Right lobe of liver (tissue), 6 donors: Measurements from ENCODE around the gene CEMP1. TPM values are rescaled to one million over a fixed set of nuclear protein-coding genes. Genes with fewer than 3 reads are reported as not detected.

Experiments used
- ATAC-seq, 4 donors: fragments of 200-7000 bp; cut with Tn5 transposase; one replicate each; pipeline ENCODE4 v1.9.1; 2020; ENCODE audit warnings: mild to moderate bottlenecking in 4 of 4, moderate library complexity in 4 of 4
- DNase-seq, 3 donors: peaks; one replicate each; pipeline ENCODE4 v3.0.0-alpha.2; 2020
- H3K27ac ChIP-seq, 3 donors: fragments of 200-600 bp; one replicate each; pipeline ENCODE4 v1.8.0; 2022
- H3K27me3 ChIP-seq, 2 donors: fragments of 200-600 bp; one replicate each; pipeline ENCODE4 v1.8.0; 2022
- H3K36me3 ChIP-seq, 4 donors: fragments of 200-600 bp; sonication (generic) in 1 of 4; one replicate each; pipeline versions ENCODE4 v1.5.1 to v1.8.0; 2017 to 2022; ENCODE audit warnings: control low read depth in 1 of 4
- H3K4me1 ChIP-seq, 4 donors: fragments of 200-600 bp; sonication (generic) in 1 of 4; one replicate each; pipeline versions ENCODE4 v1.5.1 to v1.8.0; 2017 to 2022; ENCODE audit warnings: control low read depth in 1 of 4
- H3K4me3 ChIP-seq, 3 donors: fragments of 200-600 bp; one replicate each; pipeline ENCODE4 v1.8.0; 2022
- H3K9me3 ChIP-seq, 4 donors: fragments of 200-600 bp; sonication (generic) in 1 of 4; one replicate each; pipeline versions ENCODE4 v1.5.1 to v1.8.0; 2017 to 2022; ENCODE audit warnings: control low read depth in 1 of 4
- CTCF ChIP-seq, 4 donors: fragments of 200-600 bp in 3 of 4; fragments of 450-650 bp in 1 of 4; IDR thresholded peaks; one replicate each; pipeline versions ENCODE4 v1.5.1 to v1.8.0; 2016 to 2022; ENCODE audit warnings: antibody characterized with exemption in 4 of 4, mild to moderate bottlenecking in 2 of 4
- POLR2A ChIP-seq: fragments of 450-650 bp; IDR thresholded peaks from one replicate; pipeline ENCODE4 v1.6.1; 2017; ENCODE audit warnings: antibody characterized with exemption, mild to moderate bottlenecking
- WGBS: methylation state at CpG from one replicate; pipeline ENCODE4 v1.1.6; 2018; ENCODE audit warnings: low coverage, low lambda C conversion rate; ENCODE audit not compliant: insufficient coverage; ENCODE audit errors: missing lambda C conversion rate; 5-methylcytosine and 5-hydroxymethylcytosine counted together
- intact Hi-C, 2 donors: fragments of 100-400 bp; cut with DNase I; formaldehyde crosslinking; loops; one replicate each; pipeline versions ENCODE4 v1.11.2 to v1.14.1; 2022
- microRNA counts: library from miRNA; unstranded; fragments of <30 nt; microRNA quantifications from one replicate; lab custom pipeline; 2016
- microRNA-seq, 2 donors: library from miRNA; unstranded; fragments of <30 nt; microRNA quantifications; one replicate each; pipeline ENCODE4, GENCODE V29; 2019 to 2020
- small RNA-seq, 2 experiments: library from RNA; depleted of rRNA; stranded (forward); fragments of <200 nt; gene quantifications; one replicate each; pipeline ENCODE3, GENCODE V24; 2016
- total RNA-seq, 6 experiments: library from RNA; depleted of rRNA in 2 of 6; stranded (reverse); fragments of >200 nt in 2 of 6; fragmentation: NEBNext Ultra II Directional in 3 of 6; extraction: Animal tissue kit (Norgen Biotek cat#: 25700) in 3 of 6; gene quantifications; one replicate each; pipeline versions ENCODE4 v1.1.0 to v1.2.4, GENCODE V29; 2016 to 2023
- donor health status: DM: no; HTN: yes; CAD: no.
- donor health status: DM: no; HTN: no; CAD: no.
- donor health status: DM: no; HTN: no; CAD: no.
- donor health status: DM: no; HTN: yes; CAD: no.
- donor health status: DM: no; HTN: yes; CAD: no.

The CEMP1 gene
- total RNA-seq, 6 experiments from 2014 or later: 0.22 to 0.29 TPM; not detected in 4

- no peaks in the 10 kb centered on the region for H3K9me3 ChIP-seq
- peak in 1 of 4 donors; percentile 9 for ATAC-seq
- TF ChIP-seq POLR2A (no peak), CTCF (IDR thresholded peaks at IDR 0.05) (no peak)
- peaks cover 0 to 42% (median 10%) of the 10 kb centered on the region in 4 donors for H3K4me1 ChIP-seq
- H3K27ac ChIP-seq: no peak overlapping the region
- no peak overlapping the region for H3K4me3 ChIP-seq
- WGBS: 80% methylated on average over 20 of the region's 32 CpGs
- no peaks in the 10 kb centered on the region for H3K27me3 ChIP-seq
- DNase-seq: peak in 2 of 3 donors; percentile 26 to 57
- intact Hi-C loops: no loop called here
- H3K36me3 ChIP-seq: no peaks in the 10 kb centered on the region
These were observed 48.3 kb downstream of the CEMP1 start for GRCh38 chr16:2482708-2483534.

GRCh38 chr16:2482249-2482648 is 49.0 kb downstream of the CEMP1 start:
- no peak for TF ChIP-seq CTCF (IDR thresholded peaks at IDR 0.05)
- no peak for TF ChIP-seq POLR2A
- intact Hi-C loops: no loop called here
- WGBS: 78% methylated on average over 6 of the region's 13 CpGs
- no peak for ATAC-seq
- no peaks in the 10 kb centered on the region for H3K27me3 ChIP-seq
- no peaks in the 10 kb centered on the region for H3K36me3 ChIP-seq
- peaks cover 0 to 49% (median 13%) of the 10 kb centered on the region in 4 donors for H3K4me1 ChIP-seq
- no peak overlapping the region for H3K4me3 ChIP-seq
- no peaks in the 10 kb centered on the region for H3K9me3 ChIP-seq
- no peak overlapping the region for H3K27ac ChIP-seq
- peak in 1 of 3 donors; percentile 44 for DNase-seq

GRCh38 chr16:2481676-2482075 is 49.5 kb downstream of the CEMP1 start:
- 100% methylated on average over 2 of the region's 7 CpGs for WGBS
- H3K4me1 ChIP-seq: peaks cover 0 to 54% (median 15%) of the 10 kb centered on the region in 4 donors

GRCh38 chr16:2480948-2481347 is 50.3 kb downstream of the CEMP1 start:
- Histone ChIP-seq H3K4me3 (no peak overlapping the region), H3K27ac (no peak overlapping the region), H3K27me3 (no peaks in the 10 kb centered on the region), H3K9me3 (no peaks in the 10 kb centered on the region), H3K36me3 (no peaks in the 10 kb centered on the region), H3K4me1 (peaks cover 0 to 62% (median 19%) of the 10 kb centered on the region in 4 donors)
- no peak for DNase-seq
- intact Hi-C loops: no loop called here
- TF ChIP-seq CTCF (IDR thresholded peaks at IDR 0.05): no peak
- TF ChIP-seq POLR2A: no peak
- ATAC-seq: no peak
- 94% methylated on average over 6 of the region's 12 CpGs for WGBS

More at GRCh38 chr16:2481676-2482075, 49.5 kb downstream of the CEMP1 start:
- DNase-seq (no peak), ATAC-seq (no peak)
- Histone ChIP-seq H3K9me3 (no peaks in the 10 kb centered on the region), H3K4me3 (no peak overlapping the region), H3K36me3 (no peaks in the 10 kb centered on the region), H3K27ac (no peak overlapping the region), H3K27me3 (no peaks in the 10 kb centered on the region)
- TF ChIP-seq POLR2A (no peak), CTCF (IDR thresholded peaks at IDR 0.05) (no peak)
- intact Hi-C loops: no loop called here

MicroRNAs within 50 kb of the gene (microRNA counts, 767-probe panel; counts per million panel counts)
- 237 counts per million for microRNA hsa-miR-3178 (lab: Ali Mortazavi, UCI)

Small RNAs within 50 kb of the gene (microRNA-seq; reads per million reads assigned to microRNA genes)
- 0 to 0.87 reads per million in 2 donors for gene MIR3178

Small RNAs within 50 kb of the gene (small RNA-seq; reads per million reads assigned to genes)
- gene AC093525.1 (0 reads per million in 2 experiments), gene MIR3178 (0 reads per million in 2 experiments)

Other genes with a start within 250 kb of the CEMP1 start
- gene ABCA3, start 190.7 kb downstream of the CEMP1 start, total RNA-seq: 1 to 10 TPM; 1.2 to 2.9 (median 2.1) TPM
- 1 to 10 TPM; 1.3 to 2.7 (median 1.7) TPM for gene CCNF, start 102.0 kb downstream of the CEMP1 start, total RNA-seq
- gene TEDC2, start 71.3 kb downstream of the CEMP1 start, total RNA-seq: 1 to 10 TPM in 3 of 6 experiments, under 1 TPM in 3; 0.35 to 2.8 (median 0.87) TPM
- gene NTN3, start 60.1 kb downstream of the CEMP1 start, total RNA-seq: 1 to 10 TPM in 4 of 6 experiments, under 1 TPM in 2; 0.39 to 2.1 (median 1.2) TPM
- 10 to 100 TPM; 14.9 to 22.7 (median 17.5) TPM for gene TBC1D24, start 56.3 kb downstream of the CEMP1 start, total RNA-seq
- gene ATP6V0C, start 17.5 kb downstream of the CEMP1 start, total RNA-seq: 100 to 1,000 TPM in 1 of 6 experiments, 10 to 100 TPM in 5; 71.5 to 100 (median 79.4) TPM
- 10 to 100 TPM; 12.3 to 24.9 (median 21.4) TPM for gene AMDHD2, start 11.0 kb downstream of the CEMP1 start, total RNA-seq
- gene PDPK1, start 6.6 kb upstream of the CEMP1 start, total RNA-seq: 10 to 100 TPM; 20.7 to 28.3 (median 24.5) TPM
- 10 to 100 TPM in 4 of 6 experiments, 1 to 10 TPM in 2; 7.3 to 22.8 (median 11.1) TPM for gene KCTD5, start 151.1 kb upstream of the CEMP1 start, total RNA-seq
- under 1 TPM in 4 of 6 experiments, not detected in 2; 0.13 to 0.98 (median 0.49) TPM for gene PRSS27, start 188.8 kb upstream of the CEMP1 start, total RNA-seq
- gene SRRM2, start 221.2 kb upstream of the CEMP1 start, total RNA-seq: 100 to 1,000 TPM; 111 to 419 (median 289) TPM
- 100 to 1,000 TPM in 5 of 6 experiments, 10 to 100 TPM in 1; 97.5 to 521 (median 122) TPM for gene ELOB, start 245.9 kb upstream of the CEMP1 start, total RNA-seq